Stimulated activated CD4-positive, alpha-beta T cell treated with anti-CD3 and anti-CD28 coated beads, TNF-alpha, amount 100 ng/mL, for 1 hour (primary cell): ENCODE data around the gene TBC1D5.
"Not testable (repeated sequence)": the region's sequence is repeated elsewhere in the genome, so short reads cannot be mapped to it uniquely, and the experiment has no call there.

Experiments
- DNase-seq, 3 donors: peaks; one replicate each; pipeline ENCODE4 v3.0.0-alpha.2; 2020; ENCODE audit warnings: low read depth in 3 of 3, low spot score in 1 of 3

Gene TBC1D5

DNA sequence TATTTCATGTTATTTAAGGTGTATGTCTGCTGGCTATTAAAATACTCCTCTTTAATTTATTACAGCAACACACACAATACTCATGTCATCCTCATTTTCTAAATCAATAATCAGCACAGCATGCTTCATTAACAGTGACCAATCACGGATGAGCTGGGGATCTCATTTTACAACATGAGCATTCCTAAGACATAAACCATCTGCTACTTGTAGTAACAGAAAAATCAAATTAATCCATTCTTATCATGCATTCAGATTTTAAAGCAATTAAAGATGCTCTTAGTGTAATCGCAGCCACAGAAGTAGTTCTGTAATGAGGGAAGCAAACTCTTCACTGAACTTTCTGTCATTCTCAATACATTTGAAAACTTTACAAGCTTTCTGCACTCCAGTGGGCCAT, 191.1 kb downstream of the TBC1D5 start:
- DNase-seq, result no peak

DNA sequence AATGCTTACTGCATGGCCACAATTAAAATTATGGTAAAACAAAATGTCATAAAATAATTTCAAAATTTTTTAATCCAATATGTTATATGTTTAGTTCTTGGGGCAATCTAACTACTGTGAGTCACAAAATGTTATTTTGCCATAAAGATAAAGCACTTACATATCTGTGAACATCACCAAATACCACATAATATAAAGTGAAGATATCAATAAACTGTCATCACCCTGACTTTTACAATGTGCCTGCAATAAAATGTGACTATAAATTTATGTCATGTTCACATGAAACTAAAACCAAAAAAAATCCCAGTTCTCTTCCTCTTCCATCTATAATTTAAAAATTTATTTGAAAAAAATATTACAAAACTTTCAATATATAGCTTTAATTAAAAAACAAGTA, 191.8 kb downstream of the TBC1D5 start:
- no peak for DNase-seq

DNA sequence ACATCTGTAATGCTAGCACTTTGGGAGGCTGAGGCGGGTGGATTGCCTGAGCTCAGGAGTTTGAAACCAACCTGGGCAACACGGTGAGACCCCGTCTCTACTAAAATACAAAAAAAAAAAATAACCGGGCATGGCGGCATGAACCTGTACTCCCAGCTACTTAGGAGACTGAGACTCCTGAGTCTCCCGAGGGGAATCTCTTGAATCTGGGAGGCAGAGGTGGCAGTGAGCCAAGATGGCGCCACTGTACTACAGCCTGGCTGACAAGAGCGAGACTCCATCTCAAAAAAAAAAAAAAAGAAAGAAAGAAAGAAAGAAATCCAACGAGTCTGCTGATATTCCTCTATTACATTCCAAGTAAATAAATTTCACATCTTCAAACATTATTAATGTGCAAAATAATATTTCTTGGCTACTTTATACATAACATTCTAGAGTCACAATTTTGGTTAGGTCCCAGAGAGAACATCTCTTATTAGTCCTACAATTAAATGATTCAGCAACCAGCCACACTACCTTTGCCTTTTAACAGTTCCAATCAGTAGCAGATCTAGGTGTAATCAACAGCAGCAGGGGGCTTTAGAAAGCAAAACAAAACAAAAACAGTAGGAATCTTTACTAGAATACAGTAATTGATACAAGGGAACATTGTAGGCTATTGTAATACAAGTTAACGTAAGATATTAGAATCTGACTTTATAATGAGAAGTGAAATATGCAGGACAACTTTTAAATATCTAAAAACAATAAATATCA, 195.8 kb downstream of the TBC1D5 start:
- no peak for DNase-seq

- no peak for DNase-seq
These were observed 197.8 kb downstream of the TBC1D5 start for GRCh38 chr3:17544632-17545031.

- DNase-seq, result no peak
These were observed 199.8 kb downstream of the TBC1D5 start for GRCh38 chr3:17542591-17542990.

DNA sequence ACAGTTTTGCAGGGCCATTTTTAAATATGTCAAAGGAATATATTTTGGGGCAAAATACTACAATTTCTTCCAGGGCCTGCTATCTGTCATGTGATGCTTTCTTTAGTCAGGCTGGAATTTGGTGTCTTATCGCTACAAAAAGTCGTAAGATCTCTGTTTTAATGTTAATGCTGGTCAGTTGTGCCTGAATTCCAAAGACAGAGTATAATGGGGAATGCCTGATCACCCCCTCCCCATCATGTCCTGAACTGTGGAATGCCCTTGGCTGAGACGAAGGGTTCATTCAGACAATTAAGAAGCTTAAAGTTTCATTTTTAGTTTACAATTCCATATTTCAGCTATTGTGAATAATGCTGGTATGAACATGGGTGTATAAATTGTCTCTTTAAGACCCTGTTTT, 203.0 kb downstream of the TBC1D5 start:
- no peak for DNase-seq

DNA sequence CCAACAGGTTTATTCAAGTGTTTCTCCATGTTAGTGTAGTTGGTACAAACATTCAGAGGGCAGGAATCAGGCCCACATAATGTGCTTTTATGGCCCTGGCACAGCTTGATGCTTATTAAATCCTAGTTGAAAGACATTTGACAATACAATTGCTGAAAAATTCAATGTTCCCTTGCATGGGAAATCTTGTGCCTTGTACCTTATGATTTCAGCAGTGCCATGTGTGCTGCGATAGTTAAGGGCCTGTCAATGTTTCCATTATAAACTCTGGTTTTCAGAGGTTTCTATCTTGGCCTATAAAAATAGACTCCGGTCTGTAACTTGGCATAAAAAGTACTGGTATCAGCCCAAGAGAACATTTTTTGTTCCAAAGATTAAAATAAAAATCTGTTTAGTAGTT, 207.2 kb downstream of the TBC1D5 start:
- no peak for DNase-seq

GRCh38 chr3:17532446-17532845, 210.0 kb downstream of the TBC1D5 start:
- DNase-seq, result not testable (repeated sequence)

GRCh38 chr3:17529677-17530076, 212.8 kb downstream of the TBC1D5 start:
- no peak for DNase-seq

DNA sequence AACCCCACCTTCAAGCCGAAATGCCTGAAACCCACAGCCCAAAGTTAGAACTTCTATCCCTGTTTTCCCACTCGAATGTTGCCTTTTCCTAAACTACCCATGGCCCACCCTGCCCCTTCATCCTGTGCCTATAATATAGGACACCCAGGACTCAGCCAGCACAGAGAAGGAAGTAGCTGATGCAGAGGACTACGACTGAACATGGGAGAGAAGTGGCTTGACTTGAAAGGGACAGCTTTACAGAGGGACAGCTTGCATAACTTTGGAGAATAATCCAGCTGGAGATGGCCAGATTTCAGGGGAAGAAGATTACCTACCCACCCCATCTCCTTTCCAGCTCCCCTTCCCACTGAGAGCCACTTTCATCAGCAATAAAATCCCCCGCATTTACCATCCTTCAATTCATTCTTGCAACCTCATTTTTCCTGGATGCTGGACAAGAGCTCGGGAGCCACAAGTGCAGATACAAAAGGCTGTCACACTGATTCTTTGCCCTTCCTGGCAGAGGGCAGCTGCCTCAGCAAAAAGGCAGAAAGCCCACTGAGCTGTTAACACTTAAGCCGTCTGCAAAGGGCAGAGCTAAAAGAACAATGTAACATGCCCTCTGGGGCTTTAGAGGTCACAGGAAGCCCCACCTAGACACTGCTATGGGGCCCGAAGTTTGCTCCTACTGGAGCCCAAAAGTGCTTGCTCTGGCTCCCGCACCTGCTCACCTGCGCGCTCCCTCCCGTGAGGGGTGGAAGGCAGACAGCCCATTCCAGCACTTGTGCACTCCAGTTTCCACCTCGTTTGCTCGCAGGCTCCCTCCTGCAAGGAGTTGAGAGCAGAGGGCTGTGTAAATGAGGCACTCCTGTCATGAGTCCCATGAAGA, 224.0 kb downstream of the TBC1D5 start:
- no peak for DNase-seq

DNA sequence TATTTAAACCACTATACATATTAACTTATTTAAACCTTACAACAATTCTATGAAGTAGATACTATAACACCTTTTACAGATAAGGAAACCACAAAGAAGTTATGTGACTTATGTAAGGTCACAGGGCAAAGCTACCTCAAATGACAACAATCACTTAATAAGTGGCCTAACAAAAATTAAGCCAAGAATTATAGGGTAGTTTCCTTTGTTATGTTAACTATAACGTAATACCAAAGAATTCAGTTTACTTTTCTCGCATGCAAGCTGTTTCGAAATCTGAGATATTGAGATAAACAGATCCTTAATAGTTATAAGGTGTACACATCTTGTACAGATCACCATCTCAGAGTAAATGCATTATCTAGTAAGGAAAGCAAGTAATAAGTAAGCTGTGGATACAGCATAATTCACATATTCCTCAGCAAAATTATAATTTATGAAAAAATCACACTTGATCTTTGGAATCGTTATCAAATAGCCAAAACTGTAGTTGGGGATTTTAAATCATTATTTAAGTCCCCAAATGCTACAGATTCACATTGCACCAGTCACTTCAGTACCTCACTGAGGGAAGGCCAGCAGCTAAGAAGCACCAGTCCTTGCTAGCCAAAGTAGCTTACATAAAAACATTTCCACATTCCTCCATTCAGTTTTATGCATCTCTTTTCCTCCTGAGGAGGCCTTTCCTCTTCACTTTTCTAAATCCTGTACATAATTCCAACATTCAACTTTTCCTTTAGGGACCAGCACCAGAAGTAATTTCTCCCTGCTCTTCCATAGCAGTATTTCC, 226.8 kb downstream of the TBC1D5 start:
- DNase-seq, result no peak

- no peak for DNase-seq
These were observed 227.8 kb downstream of the TBC1D5 start for GRCh38 chr3:17514597-17514996.

GRCh38 chr3:17510265-17510664, 232.2 kb downstream of the TBC1D5 start:
- DNase-seq, result no peak

DNA sequence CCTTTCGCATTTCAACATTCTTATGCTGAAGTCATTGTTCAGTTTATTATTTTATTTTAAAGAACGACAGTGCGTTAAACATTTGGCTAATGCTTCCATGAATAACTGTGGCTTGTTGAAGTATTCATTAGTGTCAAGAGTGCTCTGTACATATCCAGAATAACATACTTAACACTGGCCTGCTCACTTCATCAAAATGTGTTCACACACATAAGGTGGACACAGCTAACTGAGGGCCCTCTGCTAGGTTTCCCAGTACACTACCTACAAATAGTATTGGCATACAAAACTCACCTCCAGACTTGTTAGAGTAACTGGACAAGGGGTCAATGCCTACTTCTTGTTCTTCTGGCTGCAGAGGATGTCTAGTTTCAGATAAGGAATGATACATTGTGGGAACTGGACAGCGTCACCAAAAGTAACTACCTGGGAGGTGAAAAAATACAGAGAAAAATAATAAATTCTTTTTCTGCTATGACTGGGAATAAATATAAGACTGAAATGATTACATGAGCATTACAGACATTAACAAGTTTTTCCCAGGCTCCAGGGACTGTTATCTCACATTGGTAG, 234.2 kb downstream of the TBC1D5 start:
- DNase-seq, result no peak

DNA sequence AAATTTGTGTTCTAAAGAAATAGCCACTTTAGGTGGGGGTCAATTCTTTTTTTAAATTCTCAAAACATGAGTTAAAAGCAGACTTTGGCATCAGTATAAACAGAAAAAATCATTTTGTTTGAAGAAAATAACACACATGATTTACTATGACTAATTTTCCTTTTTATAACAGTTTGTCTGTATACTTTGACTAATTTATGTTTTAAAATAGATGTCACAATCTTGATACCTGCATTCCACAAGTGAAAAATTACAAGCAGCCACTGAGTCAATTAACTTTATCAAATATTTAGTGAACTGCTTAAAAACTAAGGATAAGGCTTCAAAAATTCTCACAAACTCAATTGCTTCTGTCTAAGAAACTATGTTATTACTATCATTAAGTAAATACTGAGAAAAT, 235.0 kb downstream of the TBC1D5 start:
- DNase-seq, result no peak

GRCh38 chr3:17505856-17506255, 236.6 kb downstream of the TBC1D5 start:
- no peak for DNase-seq

DNA sequence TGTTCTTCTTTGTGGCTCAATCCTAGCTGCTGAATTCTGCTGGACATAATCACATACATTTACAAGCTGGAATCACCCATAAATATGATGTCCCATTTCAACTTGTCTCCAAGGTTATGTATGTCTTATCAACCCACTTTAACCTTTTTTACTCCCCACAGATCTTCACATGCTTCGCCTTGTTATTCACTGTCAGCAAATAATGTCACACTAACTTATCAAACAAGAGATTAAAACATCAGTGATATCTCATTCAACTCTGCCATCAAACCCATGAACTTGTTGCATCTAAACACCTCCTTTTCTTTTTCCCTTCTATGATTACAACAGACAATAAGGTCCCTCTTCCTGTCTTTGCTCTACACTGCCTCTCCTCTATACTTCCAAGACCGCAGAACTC, 240.7 kb downstream of the TBC1D5 start:
- DNase-seq, result no peak

- no peak for DNase-seq
These were observed 241.8 kb downstream of the TBC1D5 start for GRCh38 chr3:17500618-17501017.

DNA sequence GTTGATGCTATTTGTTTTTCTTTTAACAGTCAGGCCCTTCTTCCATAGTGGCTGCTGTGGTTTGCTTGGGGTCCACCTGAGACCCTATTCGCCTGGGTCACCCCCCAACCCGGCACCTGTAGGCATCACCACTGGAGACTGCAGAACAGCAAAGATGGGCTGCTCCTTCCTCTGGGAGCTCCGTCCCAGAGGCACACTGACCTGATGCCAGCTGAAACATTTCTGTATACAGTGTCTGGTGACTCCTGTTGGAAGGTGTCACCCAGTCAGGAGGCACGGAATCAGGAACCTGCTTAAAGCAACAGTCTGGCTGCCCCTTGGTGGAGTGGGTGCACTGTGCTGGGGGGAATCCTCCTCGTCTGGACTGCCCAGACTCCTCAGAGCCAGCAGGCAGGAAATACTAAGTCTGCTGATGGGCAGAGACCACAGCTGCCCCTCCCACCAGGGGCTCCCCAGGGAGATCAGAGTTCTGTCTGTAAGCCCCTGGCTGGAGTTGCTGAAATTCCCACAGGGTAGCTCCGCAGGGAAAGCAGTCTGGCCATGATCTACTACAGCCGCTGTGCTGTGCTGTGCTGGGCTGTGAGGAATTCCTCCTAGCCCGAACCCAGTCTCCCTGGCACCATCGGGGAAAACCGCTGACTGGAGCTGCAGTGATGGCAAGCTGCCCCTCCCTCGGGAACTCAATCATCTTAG, 248.2 kb downstream of the TBC1D5 start:
- DNase-seq, result no peak

DNA sequence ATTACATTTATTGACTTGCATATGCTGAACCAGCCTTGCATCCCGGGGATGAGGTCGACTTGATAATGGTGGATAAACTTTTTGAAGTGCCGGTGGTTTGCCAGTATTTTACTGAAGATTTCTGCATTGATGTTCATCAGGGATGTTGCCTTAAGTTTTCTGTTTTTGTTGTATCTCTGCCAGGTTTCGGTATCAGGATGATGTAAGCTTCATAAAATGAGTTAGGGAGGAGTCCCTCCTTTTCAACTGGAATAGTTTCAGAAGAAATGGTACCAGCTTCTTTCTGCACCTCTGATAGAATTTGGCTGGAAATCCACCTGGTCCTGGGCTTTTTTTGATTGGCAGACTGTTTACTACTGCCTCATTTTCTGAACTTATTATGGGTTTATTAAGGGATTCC, 250.8 kb downstream of the TBC1D5 start:
- DNase-seq, result no peak

- DNase-seq, result not testable (repeated sequence)
These were observed 251.2 kb downstream of the TBC1D5 start for GRCh38 chr3:17491190-17491589.
